ENCODE results near the gene A4GNT.

A4GNT gene

GRCh38 chr3:138124706-138125355 lies 7.4 kb downstream of the A4GNT start:
- no peak for DNase-seq (ENCODE audit: low spot score)
- H3K27ac ChIP-seq: no peak overlapping the region
- ChIA-PET CTCF (interaction anchor here (0.9 kb wide), 1 partner anchor 24 kb away, joined by 3 read pairs; no protein-coding TSS in a partner anchor), POLR2A (ENCODE audit: low non-redundant PET) (no interaction called here)
- TF ChIP-seq CTCF (conservative IDR thresholded peaks at IDR 0.05; ENCODE audit: low read depth): no peak

- DNase-seq (ENCODE audit: low spot score): no peak
- POLR2A ChIA-PET (ENCODE audit: low non-redundant PET): no interaction called here
- CTCF ChIA-PET: interaction anchor here (0.6 to 0.9 kb wide), 3 partner anchors 25 to 253 kb away, joined by 3 read pairs; no protein-coding TSS in a partner anchor
- no peak for TF ChIP-seq CTCF (conservative IDR thresholded peaks at IDR 0.05; ENCODE audit: low read depth)
- H3K27ac ChIP-seq: no peak overlapping the region
Measured at GRCh38 chr3:138124188-138124587, 8.0 kb downstream of the A4GNT start.

GRCh38 chr3:138119423-138119766 lies 12.8 kb downstream of the A4GNT start:
- ChIA-PET POLR2A (ENCODE audit: low non-redundant PET) (no interaction called here), CTCF (interaction anchor here (0.6 to 3.3 kb wide), 4 partner anchors 9 to 51 kb away, joined by 4 to 42 read pairs (median 5); no protein-coding TSS in a partner anchor)

GRCh38 chr3:138118612-138119422 lies 13.4 kb downstream of the A4GNT start:
- CTCF ChIA-PET: interaction anchor here (0.6 to 3.3 kb wide), 14 partner anchors 9 to 1462 kb away, joined by 3 to 42 read pairs (median 3); no protein-coding TSS in a partner anchor
- no peak overlapping the region for H3K27ac ChIP-seq
- POLR2A ChIA-PET (ENCODE audit: low non-redundant PET): no interaction called here
- peak; percentile 88 for TF ChIP-seq CTCF (conservative IDR thresholded peaks at IDR 0.05; ENCODE audit: low read depth)
- peak; percentile 79 for DNase-seq (ENCODE audit: low spot score)

More at GRCh38 chr3:138119423-138119766, 12.8 kb downstream of the A4GNT start:
- H3K27ac ChIP-seq: no peak overlapping the region
- no peak for DNase-seq (ENCODE audit: low spot score)
- TF ChIP-seq CTCF (conservative IDR thresholded peaks at IDR 0.05; ENCODE audit: low read depth): no peak

- CTCF ChIA-PET: interaction anchor here (0.6 to 1.3 kb wide), 6 partner anchors 12 to 73 kb away, joined by 3 to 5 read pairs (median 4); no protein-coding TSS in a partner anchor
- peak; percentile 78 for TF ChIP-seq CTCF (conservative IDR thresholded peaks at IDR 0.05; ENCODE audit: low read depth)
- POLR2A ChIA-PET (ENCODE audit: low non-redundant PET): interaction anchor here (0.6 kb wide), 1 partner anchor 33 kb away, joined by 3 read pairs; no protein-coding TSS in a partner anchor
- peak within 1 kb of the TSS; percentile 90 for H3K27ac ChIP-seq
- DNase-seq (ENCODE audit: low spot score): peak; percentile 54
Measured at GRCh38 chr3:138114988-138115971, 16.9 kb downstream of the A4GNT start, which contains the start of gene DZIP1L. Gene DZIP1L (minus strand): TSS chr3:138115608. CDS start chr3:138103971, 11,637 bp downstream.

Data from RWPE1 (cell line).